GM19035 (cell line): ENCODE measurements around the gene CHSY3.

ENCODE experiments used
- ATAC-seq: cut with Tn5 transposase; IDR thresholded peaks from one replicate; pipeline ENCODE4 v1.9.1; 2021; ENCODE audit not compliant: unreplicated experiment

Gene CHSY3

GRCh38 chr5:130021000-130021399 lies 116.7 kb downstream of the CHSY3 start:
- ATAC-seq: no peak

GRCh38 chr5:130021876-130022275 lies 117.6 kb downstream of the CHSY3 start:
- ATAC-seq: no peak

GRCh38 chr5:130023604-130024003 lies 119.3 kb downstream of the CHSY3 start:
- no peak for ATAC-seq

GRCh38 chr5:130024006-130024405 lies 119.7 kb downstream of the CHSY3 start:
- ATAC-seq: no peak

- no peak for ATAC-seq
Observed at GRCh38 chr5:130025511-130025910, 121.2 kb downstream of the CHSY3 start.

- no peak for ATAC-seq
Observed at GRCh38 chr5:130032807-130033206, 128.5 kb downstream of the CHSY3 start.

- no peak for ATAC-seq
Observed at GRCh38 chr5:130034566-130035210, 130.4 kb downstream of the CHSY3 start.

- no peak for ATAC-seq
Observed at GRCh38 chr5:130035388-130035787, 131.1 kb downstream of the CHSY3 start.

- no peak for ATAC-seq
Observed at GRCh38 chr5:130037905-130038304, 133.6 kb downstream of the CHSY3 start.

- ATAC-seq: no peak
Observed at GRCh38 chr5:130043834-130044233, 139.6 kb downstream of the CHSY3 start.

GRCh38 chr5:130045334-130045733 lies 141.1 kb downstream of the CHSY3 start:
- ATAC-seq: no peak

GRCh38 chr5:130050585-130050984 lies 146.3 kb downstream of the CHSY3 start:
- ATAC-seq: no peak

- no peak for ATAC-seq
Observed at GRCh38 chr5:130052752-130053151, 148.5 kb downstream of the CHSY3 start.

GRCh38 chr5:130055572-130055971 lies 151.3 kb downstream of the CHSY3 start:
- ATAC-seq: no peak

- ATAC-seq: no peak
Observed at GRCh38 chr5:130061746-130062145, 157.5 kb downstream of the CHSY3 start.

- ATAC-seq: no peak
Observed at GRCh38 chr5:130063603-130064002, 159.3 kb downstream of the CHSY3 start.

GRCh38 chr5:130064484-130064883 lies 160.2 kb downstream of the CHSY3 start:
- no peak for ATAC-seq

- ATAC-seq: no peak
Observed at GRCh38 chr5:130065617-130066016, 161.4 kb downstream of the CHSY3 start.

- no peak for ATAC-seq
Observed at GRCh38 chr5:130066644-130067043, 162.4 kb downstream of the CHSY3 start.

- no peak for ATAC-seq
Observed at GRCh38 chr5:130067364-130067763, 163.1 kb downstream of the CHSY3 start.

- no peak for ATAC-seq
Observed at GRCh38 chr5:130068101-130068500, 163.8 kb downstream of the CHSY3 start.

- ATAC-seq: no peak
Observed at GRCh38 chr5:130068988-130069387, 164.7 kb downstream of the CHSY3 start.

- no peak for ATAC-seq
Observed at GRCh38 chr5:130074820-130075219, 170.6 kb downstream of the CHSY3 start.
